ENCODE measurements around the gene TCN1.

Gene TCN1

GRCh38 chr11:59810189-59810910, 55.9 kb downstream of the TCN1 start, which contains the start of gene MRPL16:
MRPL16 (minus strand) TSS chr11:59810778; CDS start chr11:59810658, 120 bp downstream.
- FAIRE-seq (no peak), DNase-seq (ENCODE audit: low spot score) (peak; percentile 76)

GRCh38 chr11:59807047-59807610, 59.2 kb downstream of the TCN1 start:
- FAIRE-seq = no peak

GRCh38 chr11:59804061-59804460, 62.2 kb downstream of the TCN1 start:
- FAIRE-seq (no peak), DNase-seq (ENCODE audit: low spot score) (no peak)

More at GRCh38 chr11:59807047-59807610, 59.2 kb downstream of the TCN1 start:
- no peak for DNase-seq (ENCODE audit: low spot score)

All from RCC 7860 (cell line).